ENCODE results near the gene IRX6.

Gene IRX6

GRCh38 chr16:55331648-55332185 lies 7.7 kb downstream of the IRX6 start:
- H3K27me3 ChIP-seq (ENCODE audit: insufficient read depth, low read length, poor library complexity), result no peaks in the 10 kb centered on the region
- no peaks in the 10 kb centered on the region for H3K9me3 ChIP-seq (ENCODE audit: insufficient read depth, low read length, severe bottlenecking)
- DNase-seq, result no peak

DNA sequence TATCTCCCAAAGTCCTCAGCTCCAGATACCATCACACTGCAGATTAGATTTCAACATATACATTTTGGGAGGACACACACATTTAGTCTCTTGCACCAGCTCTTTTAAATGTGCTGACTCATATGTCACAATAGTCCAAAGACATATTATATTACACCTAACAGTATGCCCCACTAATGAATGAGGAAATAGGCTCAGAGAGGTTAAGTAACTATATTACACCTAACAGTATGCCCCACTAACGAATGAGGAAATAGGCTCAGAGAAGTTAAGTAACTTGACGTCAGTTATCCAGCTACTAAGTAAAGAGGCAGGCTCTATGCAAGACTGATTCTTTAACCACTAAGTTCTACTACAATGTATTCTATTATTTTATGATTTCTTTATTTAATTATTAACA lies 9.7 kb downstream of the IRX6 start:
- no peaks in the 10 kb centered on the region for H3K27me3 ChIP-seq (ENCODE audit: insufficient read depth, low read length, poor library complexity)
- H2AFZ ChIP-seq (ENCODE audit: low read depth, low read length), result no peak overlapping the region
- ATAC-seq (ENCODE audit: insufficient read depth, low read depth) (no peak), DNase-seq (no peak)
- H3K9ac ChIP-seq (ENCODE audit: low read depth, low read length), result no peak overlapping the region
- no peaks in the 10 kb centered on the region for H3K4me1 ChIP-seq (ENCODE audit: insufficient read depth, low read length)
- no peaks in the 10 kb centered on the region for H3K79me2 ChIP-seq (ENCODE audit: insufficient read depth, low read length)
- TF ChIP-seq CTCF (IDR thresholded peaks at IDR 0.05; ENCODE audit: borderline replicate concordance, extremely low read depth, low read length, poor library complexity, severe bottlenecking), result no peak
- no peak for TF ChIP-seq EZH2 (IDR thresholded peaks at IDR 0.05; ENCODE audit: borderline replicate concordance, low read depth, low read length, severe bottlenecking)
- H3K4me2 ChIP-seq (ENCODE audit: insufficient read depth, low read length), result no peak overlapping the region
- no peak overlapping the region for H3K27ac ChIP-seq (ENCODE audit: low read length)
- H4K20me1 ChIP-seq (ENCODE audit: insufficient read depth, low read length), result no peaks in the 10 kb centered on the region
- H3K9me3 ChIP-seq (ENCODE audit: insufficient read depth, low read length, severe bottlenecking), result no peaks in the 10 kb centered on the region
- H3K36me3 ChIP-seq (ENCODE audit: insufficient read depth, low read length), result no peaks in the 10 kb centered on the region
- H3K4me3 ChIP-seq (ENCODE audit: low read depth in 1 of 2, low read length in 2 of 2), result no peak overlapping the region

More at GRCh38 chr16:55331648-55332185, 7.7 kb downstream of the IRX6 start:
- Histone ChIP-seq H3K4me3 (ENCODE audit: low read depth in 1 of 2, low read length in 2 of 2) (no peak overlapping the region), H3K4me2 (ENCODE audit: insufficient read depth, low read length) (no peak overlapping the region), H3K9ac (ENCODE audit: low read depth, low read length) (no peak overlapping the region), H3K79me2 (ENCODE audit: insufficient read depth, low read length) (no peaks in the 10 kb centered on the region), H2AFZ (ENCODE audit: low read depth, low read length) (no peak overlapping the region), H3K36me3 (ENCODE audit: insufficient read depth, low read length) (no peaks in the 10 kb centered on the region), H3K27ac (ENCODE audit: low read length) (no peak overlapping the region), H4K20me1 (ENCODE audit: insufficient read depth, low read length) (no peaks in the 10 kb centered on the region), H3K4me1 (ENCODE audit: insufficient read depth, low read length) (no peaks in the 10 kb centered on the region)
- ATAC-seq (ENCODE audit: insufficient read depth, low read depth), result no peak
- TF ChIP-seq EZH2 (IDR thresholded peaks at IDR 0.05; ENCODE audit: borderline replicate concordance, low read depth, low read length, severe bottlenecking) (no peak), CTCF (IDR thresholded peaks at IDR 0.05; ENCODE audit: borderline replicate concordance, extremely low read depth, low read length, poor library complexity, severe bottlenecking) (no peak)

DNA sequence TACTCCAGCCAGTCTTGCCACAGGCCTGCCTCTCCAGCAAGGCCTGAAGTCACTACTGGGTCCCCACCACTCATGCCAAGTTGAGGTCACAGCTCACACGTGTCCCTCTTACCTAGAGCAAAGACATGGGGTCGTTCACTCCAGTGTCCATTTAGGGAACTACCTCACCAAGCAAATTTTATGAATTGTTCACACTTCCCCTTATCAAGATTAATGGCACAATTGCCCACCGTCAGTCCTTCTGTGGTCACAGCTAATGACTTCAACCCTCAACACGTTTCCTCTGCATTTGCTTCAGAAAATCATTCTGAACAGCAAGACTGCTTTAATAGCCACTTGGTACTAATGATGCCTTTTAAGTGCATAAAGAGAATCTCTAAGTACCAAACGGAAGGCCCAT lies 14.6 kb downstream of the IRX6 start:
- H3K79me2 ChIP-seq (ENCODE audit: insufficient read depth, low read length), result no peaks in the 10 kb centered on the region
- H3K4me3 ChIP-seq (ENCODE audit: low read depth in 1 of 2, low read length in 2 of 2), result no peak overlapping the region
- no peaks in the 10 kb centered on the region for H4K20me1 ChIP-seq (ENCODE audit: insufficient read depth, low read length)
- no peaks in the 10 kb centered on the region for H3K36me3 ChIP-seq (ENCODE audit: insufficient read depth, low read length)
- no peak for TF ChIP-seq CTCF (IDR thresholded peaks at IDR 0.05; ENCODE audit: borderline replicate concordance, extremely low read depth, low read length, poor library complexity, severe bottlenecking)
- no peak for TF ChIP-seq EZH2 (IDR thresholded peaks at IDR 0.05; ENCODE audit: borderline replicate concordance, low read depth, low read length, severe bottlenecking)
- H3K27me3 ChIP-seq (ENCODE audit: insufficient read depth, low read length, poor library complexity), result peaks cover 3% of the 10 kb centered on the region
- no peaks in the 10 kb centered on the region for H3K4me1 ChIP-seq (ENCODE audit: insufficient read depth, low read length)
- no peak overlapping the region for H2AFZ ChIP-seq (ENCODE audit: low read depth, low read length)
- DNase-seq (no peak), ATAC-seq (ENCODE audit: insufficient read depth, low read depth) (no peak)
- no peak overlapping the region for H3K27ac ChIP-seq (ENCODE audit: low read length)
- H3K4me2 ChIP-seq (ENCODE audit: insufficient read depth, low read length), result no peak overlapping the region
- H3K9ac ChIP-seq (ENCODE audit: low read depth, low read length), result no peak overlapping the region
- no peaks in the 10 kb centered on the region for H3K9me3 ChIP-seq (ENCODE audit: insufficient read depth, low read length, severe bottlenecking)

GRCh38 chr16:55340445-55340844 lies 16.4 kb downstream of the IRX6 start:
- TF ChIP-seq CTCF (IDR thresholded peaks at IDR 0.05; ENCODE audit: borderline replicate concordance, extremely low read depth, low read length, poor library complexity, severe bottlenecking), result no peak
- no peak for TF ChIP-seq EZH2 (IDR thresholded peaks at IDR 0.05; ENCODE audit: borderline replicate concordance, low read depth, low read length, severe bottlenecking)
- H3K9ac ChIP-seq (ENCODE audit: low read depth, low read length), result no peak overlapping the region
- peaks cover 6% of the 10 kb centered on the region for H3K27me3 ChIP-seq (ENCODE audit: insufficient read depth, low read length, poor library complexity)
- no peaks in the 10 kb centered on the region for H3K79me2 ChIP-seq (ENCODE audit: insufficient read depth, low read length)
- no peak overlapping the region for H3K27ac ChIP-seq (ENCODE audit: low read length)
- no peaks in the 10 kb centered on the region for H4K20me1 ChIP-seq (ENCODE audit: insufficient read depth, low read length)
- H3K4me1 ChIP-seq (ENCODE audit: insufficient read depth, low read length), result no peaks in the 10 kb centered on the region
- H3K4me2 ChIP-seq (ENCODE audit: insufficient read depth, low read length), result no peak overlapping the region
- no peak overlapping the region for H2AFZ ChIP-seq (ENCODE audit: low read depth, low read length)
- no peaks in the 10 kb centered on the region for H3K9me3 ChIP-seq (ENCODE audit: insufficient read depth, low read length, severe bottlenecking)
- no peaks in the 10 kb centered on the region for H3K36me3 ChIP-seq (ENCODE audit: insufficient read depth, low read length)
- no peak overlapping the region for H3K4me3 ChIP-seq (ENCODE audit: low read depth in 1 of 2, low read length in 2 of 2)
- no peak for DNase-seq
- ATAC-seq (ENCODE audit: insufficient read depth, low read depth), result no peak
